Ascending aorta (tissue), 2 donors: ENCODE data around the gene NELFA. TPM values are rescaled to one million over a fixed set of nuclear protein-coding genes. Genes with fewer than 3 reads are reported as not detected.

Source experiments
- DNase-seq, 2 donors: peaks; one replicate each; pipeline ENCODE4 v3.0.0-alpha.2; 2019; ENCODE audit warnings: low spot score in 2 of 2
- H3K27ac ChIP-seq, 2 donors: fragments of 200-600 bp; sonication (generic); one replicate each; pipeline ENCODE4 v1.5.1; 2016 to 2017; ENCODE audit warnings: mild to moderate bottlenecking in 1 of 2
- H3K27me3 ChIP-seq: fragments of 200-600 bp; sonication (generic); one replicate; pipeline ENCODE4 v1.5.1; 2017
- H3K36me3 ChIP-seq, 2 donors: fragments of 200-600 bp; sonication (generic); one replicate each; pipeline ENCODE4 v1.5.1; 2016
- H3K4me1 ChIP-seq, 2 donors: fragments of 200-600 bp; sonication (generic); one replicate each; pipeline ENCODE4 v1.5.1; 2016 to 2017; ENCODE audit warnings: mild to moderate bottlenecking in 1 of 2
- H3K4me3 ChIP-seq, 2 donors: fragments of 200-600 bp; sonication (generic); one replicate each; pipeline ENCODE4 v1.5.1; 2016 to 2017; ENCODE audit warnings: mild to moderate bottlenecking in 1 of 2
- H3K9me3 ChIP-seq, 2 donors: fragments of 200-600 bp; sonication (generic); one replicate each; pipeline ENCODE4 v1.5.1; 2016
- CTCF ChIP-seq, 3 experiments: fragments of 200-600 bp in 2 of 3; fragments of 450-650 bp in 1 of 3; sonication (generic) in 2 of 3; IDR thresholded peaks; one replicate each; pipeline ENCODE4 v1.5.1; 2016 to 2019; ENCODE audit warnings: antibody characterized with exemption in 3 of 3, mild to moderate bottlenecking in 1 of 3, moderate library complexity in 1 of 3
- intact Hi-C: fragments of 100-400 bp; cut with DNase I; formaldehyde crosslinking; loops from one replicate; pipeline ENCODE4 v1.15.1; 2023
- total RNA-seq: library from RNA; depleted of rRNA; stranded (reverse); fragments of >200 nt; gene quantifications from one replicate; pipeline ENCODE4 v1.1.0, GENCODE V29; 2016

The NELFA gene
- total RNA-seq, 1 donor from 2014 or later = 11.9 TPM

DNA sequence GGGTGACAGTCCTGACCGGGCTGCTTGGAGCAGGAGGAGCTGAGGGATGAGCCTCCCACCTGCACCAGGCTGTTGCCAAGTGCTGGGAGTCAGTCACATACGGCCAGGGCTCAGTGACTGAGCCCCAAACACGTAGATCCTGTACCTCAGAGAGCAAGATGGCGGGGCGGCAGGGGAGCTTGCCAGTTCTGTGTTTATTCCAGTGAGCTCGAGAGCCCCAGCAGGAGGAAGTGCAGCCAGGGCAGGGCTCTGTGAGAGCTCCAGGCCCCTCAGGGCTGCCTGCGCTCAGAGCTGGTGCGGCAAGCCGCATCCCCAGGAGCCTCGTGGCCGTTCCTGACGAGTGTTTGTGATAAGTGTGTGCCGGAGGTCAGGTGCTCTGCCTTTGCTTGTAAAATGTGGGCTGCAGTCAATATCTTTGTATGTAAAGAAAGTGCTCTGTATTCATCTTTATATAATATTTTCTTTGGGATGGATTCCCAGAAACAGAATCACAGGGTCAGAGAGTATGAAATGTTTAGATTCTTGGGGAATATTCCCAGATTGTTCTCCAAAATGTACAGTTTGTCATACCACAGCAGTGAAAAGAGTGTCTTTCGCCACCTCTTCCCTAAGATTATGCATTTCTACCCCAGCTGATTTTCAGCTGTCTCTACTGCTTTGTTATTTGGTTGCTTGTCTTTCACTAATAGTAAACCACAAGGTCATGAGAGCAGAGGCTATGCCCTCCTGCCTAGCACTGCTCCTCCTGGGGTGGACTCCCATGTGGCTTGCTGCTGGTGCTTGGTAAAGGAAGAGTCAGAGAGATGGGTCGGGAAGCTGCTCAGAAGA lies 50.3 kb downstream of the NELFA start:
- no peak for DNase-seq
- Histone ChIP-seq H3K4me3 (no peak overlapping the region), H3K27me3 (no peaks in the 10 kb centered on the region), H3K27ac (no peak overlapping the region), H3K4me1 (no peaks in the 10 kb centered on the region), H3K9me3 (no peaks in the 10 kb centered on the region), H3K36me3 (peaks cover 55 to 79% of the 10 kb centered on the region in 2 donors)
- no peak for TF ChIP-seq CTCF (IDR thresholded peaks at IDR 0.05)
- intact Hi-C loops = no loop called here

DNA sequence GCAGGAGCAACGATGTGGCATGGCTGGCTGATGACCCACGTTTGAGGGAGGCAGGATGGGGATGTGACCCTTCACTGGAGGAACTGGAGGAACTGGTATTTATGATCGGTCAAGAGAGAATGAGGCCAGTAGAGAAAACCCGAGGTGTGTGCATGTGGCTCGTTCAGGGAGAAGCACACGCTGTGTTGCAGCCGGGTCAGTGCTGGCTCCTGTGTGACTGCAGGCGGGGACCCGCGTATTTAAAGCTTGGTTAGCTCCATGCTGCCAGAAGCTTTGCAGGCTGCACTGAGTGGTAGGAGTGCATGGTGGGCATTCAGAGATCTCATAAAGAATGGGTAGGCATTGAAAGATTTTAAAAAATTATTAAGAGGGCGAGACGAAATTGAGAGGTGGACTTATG lies 52.1 kb downstream of the NELFA start:
- Histone ChIP-seq H3K27me3 (no peaks in the 10 kb centered on the region), H3K9me3 (no peaks in the 10 kb centered on the region), H3K27ac (no peak overlapping the region), H3K36me3 (peaks cover 45 to 81% of the 10 kb centered on the region in 2 donors), H3K4me1 (no peaks in the 10 kb centered on the region), H3K4me3 (no peak overlapping the region)
- TF ChIP-seq CTCF (IDR thresholded peaks at IDR 0.05) = no peak
- intact Hi-C loops = no loop called here
- DNase-seq = no peak

DNA sequence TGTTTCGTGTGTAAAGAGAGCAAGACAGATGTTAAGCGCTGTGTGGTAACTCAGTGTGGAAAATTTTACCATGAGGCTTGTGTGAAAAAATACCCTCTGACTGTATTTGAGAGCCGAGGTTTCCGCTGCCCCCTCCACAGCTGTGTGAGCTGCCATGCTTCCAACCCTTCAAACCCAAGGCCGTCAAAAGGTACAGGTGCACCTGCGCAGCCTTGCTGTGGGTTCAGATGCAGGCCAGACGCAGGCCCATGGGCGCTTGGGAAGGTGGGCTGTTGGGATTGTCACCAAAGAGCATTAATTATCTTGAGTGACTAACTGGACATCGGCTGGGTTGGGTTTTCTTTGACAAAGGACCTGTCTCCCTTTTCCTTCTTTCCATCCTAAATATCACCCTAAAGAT lies 55.4 kb downstream of the NELFA start:
- Histone ChIP-seq H3K4me1 (no peaks in the 10 kb centered on the region), H3K36me3 (peaks cover 21 to 49% of the 10 kb centered on the region in 2 donors), H3K27ac (no peak overlapping the region), H3K9me3 (no peaks in the 10 kb centered on the region), H3K4me3 (no peak overlapping the region), H3K27me3 (no peaks in the 10 kb centered on the region)
- TF ChIP-seq CTCF (IDR thresholded peaks at IDR 0.05) = no peak
- DNase-seq = no peak
- intact Hi-C loops = no loop called here

- no peaks in the 10 kb centered on the region for H3K4me1 ChIP-seq
- no peak overlapping the region for H3K27ac ChIP-seq
- no peak for TF ChIP-seq CTCF (IDR thresholded peaks at IDR 0.05)
- H3K4me3 ChIP-seq = no peak overlapping the region
- intact Hi-C loops = no loop called here
- no peaks in the 10 kb centered on the region for H3K27me3 ChIP-seq
- DNase-seq = no peak
- H3K9me3 ChIP-seq = no peaks in the 10 kb centered on the region
- peaks cover 15 to 43% of the 10 kb centered on the region in 2 donors for H3K36me3 ChIP-seq
Measured at GRCh38 chr4:1952719-1953118, 56.1 kb downstream of the NELFA start.

GRCh38 chr4:1952058-1952700 lies 56.6 kb downstream of the NELFA start:
- peaks cover 15 to 41% of the 10 kb centered on the region in 2 donors for H3K36me3 ChIP-seq
- no peak for TF ChIP-seq CTCF (IDR thresholded peaks at IDR 0.05)
- no peak overlapping the region for H3K4me3 ChIP-seq
- H3K27me3 ChIP-seq = no peaks in the 10 kb centered on the region
- DNase-seq = no peak
- intact Hi-C loops = no loop called here
- no peaks in the 10 kb centered on the region for H3K9me3 ChIP-seq
- no peak overlapping the region for H3K27ac ChIP-seq
- no peaks in the 10 kb centered on the region for H3K4me1 ChIP-seq
